ENCODE measurements around the gene ZNF407.

The ZNF407 gene

DNA sequence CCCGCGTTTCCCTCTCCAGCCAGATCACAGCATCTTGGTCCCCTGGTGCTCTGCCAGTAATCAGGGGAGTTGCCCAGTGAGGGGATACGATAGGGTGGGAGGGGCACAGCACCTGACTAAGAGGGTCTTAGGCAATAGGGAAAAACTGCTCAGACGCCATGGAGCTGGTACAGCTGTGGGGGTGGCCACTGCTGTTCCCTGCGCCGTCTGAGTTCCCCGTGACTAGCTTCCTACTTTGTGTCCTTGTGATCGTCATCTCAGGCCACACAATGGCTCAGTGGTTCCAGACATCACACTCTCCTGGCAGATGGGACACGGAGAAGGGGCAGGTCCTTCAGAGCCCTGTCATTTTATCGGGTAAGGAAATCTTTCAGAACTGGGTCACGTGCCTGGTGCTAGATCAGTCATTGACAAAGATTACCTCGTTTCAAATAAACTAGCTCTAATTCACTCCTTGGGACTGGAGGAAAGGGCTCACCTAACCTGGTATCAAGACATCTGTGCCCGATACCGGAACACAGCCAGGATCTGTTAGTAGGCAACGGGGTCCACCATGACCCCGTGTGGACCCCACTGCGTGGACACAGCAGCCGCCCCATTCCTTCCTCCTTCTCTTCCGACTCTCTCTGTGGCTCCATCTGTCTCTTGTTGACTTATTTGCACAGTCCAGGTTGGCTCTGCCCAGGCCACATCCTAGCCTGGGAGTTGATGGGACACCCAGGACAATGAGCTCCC is 509.7 kb downstream of the ZNF407 start:
- DNase-seq, result peak in 3 of 42 donors; percentile 4 to 22 (median 20)
- intact Hi-C loops (cut with DNase I), result no loop called here

GRCh38 chr18:75107931-75108276 is 510.2 kb downstream of the ZNF407 start:
- DNase-seq, result peak in 3 of 42 donors; percentile 1 to 33 (median 16)
- intact Hi-C loops (cut with DNase I), result no loop called here

- intact Hi-C loops (cut with DNase I), result no loop called here
- peak in 4 of 42 donors; percentile 4 to 21 (median 20) for DNase-seq
Observed at GRCh38 chr18:75108579-75109318, 511.1 kb downstream of the ZNF407 start.

GRCh38 chr18:75109319-75109691 is 511.6 kb downstream of the ZNF407 start:
- DNase-seq, result peak in 2 of 42 donors; percentile 1 to 13
- intact Hi-C loops (cut with DNase I), result no loop called here

- intact Hi-C loops (cut with DNase I), result no loop called here
- peak in 3 of 42 donors; percentile 3 to 25 (median 9) for DNase-seq
Observed at GRCh38 chr18:75109819-75110218, 512.1 kb downstream of the ZNF407 start.

GRCh38 chr18:75110311-75110710 is 512.6 kb downstream of the ZNF407 start:
- intact Hi-C loops (cut with DNase I), result no loop called here
- DNase-seq, result peak in 2 of 42 donors; percentile 4 to 28

DNA sequence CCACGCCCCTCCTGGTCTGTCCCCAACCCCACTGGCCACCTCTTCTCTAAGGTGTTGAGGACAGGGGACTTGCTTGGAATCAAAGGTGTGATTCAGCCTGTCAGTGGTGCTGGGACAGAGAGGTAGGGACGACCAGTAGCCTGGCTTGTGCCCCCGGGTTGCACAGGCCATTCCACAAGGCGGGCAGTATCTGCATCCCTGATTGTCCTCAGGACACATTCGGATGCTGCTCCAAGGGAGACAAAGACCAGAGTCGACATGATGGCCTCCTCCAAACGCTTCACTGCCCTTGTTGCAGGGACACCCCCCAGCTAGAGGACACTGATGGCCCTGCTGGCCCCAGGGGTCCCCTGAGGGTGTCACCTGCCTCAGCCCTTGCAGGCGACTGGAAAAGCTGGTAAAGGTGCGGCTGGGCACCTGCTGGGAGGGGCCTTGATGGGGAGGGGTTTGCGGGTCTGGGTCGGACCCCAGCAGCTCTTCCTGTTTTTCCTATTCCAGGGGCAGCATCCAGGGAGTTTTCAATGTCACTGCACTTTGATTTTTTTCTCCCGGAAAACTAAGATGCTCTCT is 513.3 kb downstream of the ZNF407 start:
- intact Hi-C loops (cut with DNase I), result no loop called here
- peak in 4 of 42 donors; percentile 6 to 32 (median 24) for DNase-seq

GRCh38 chr18:75111760-75112159 is 514.1 kb downstream of the ZNF407 start:
- intact Hi-C loops (cut with DNase I), result no loop called here
- peak in 4 of 42 donors; percentile 3 to 27 (median 15) for DNase-seq

DNA sequence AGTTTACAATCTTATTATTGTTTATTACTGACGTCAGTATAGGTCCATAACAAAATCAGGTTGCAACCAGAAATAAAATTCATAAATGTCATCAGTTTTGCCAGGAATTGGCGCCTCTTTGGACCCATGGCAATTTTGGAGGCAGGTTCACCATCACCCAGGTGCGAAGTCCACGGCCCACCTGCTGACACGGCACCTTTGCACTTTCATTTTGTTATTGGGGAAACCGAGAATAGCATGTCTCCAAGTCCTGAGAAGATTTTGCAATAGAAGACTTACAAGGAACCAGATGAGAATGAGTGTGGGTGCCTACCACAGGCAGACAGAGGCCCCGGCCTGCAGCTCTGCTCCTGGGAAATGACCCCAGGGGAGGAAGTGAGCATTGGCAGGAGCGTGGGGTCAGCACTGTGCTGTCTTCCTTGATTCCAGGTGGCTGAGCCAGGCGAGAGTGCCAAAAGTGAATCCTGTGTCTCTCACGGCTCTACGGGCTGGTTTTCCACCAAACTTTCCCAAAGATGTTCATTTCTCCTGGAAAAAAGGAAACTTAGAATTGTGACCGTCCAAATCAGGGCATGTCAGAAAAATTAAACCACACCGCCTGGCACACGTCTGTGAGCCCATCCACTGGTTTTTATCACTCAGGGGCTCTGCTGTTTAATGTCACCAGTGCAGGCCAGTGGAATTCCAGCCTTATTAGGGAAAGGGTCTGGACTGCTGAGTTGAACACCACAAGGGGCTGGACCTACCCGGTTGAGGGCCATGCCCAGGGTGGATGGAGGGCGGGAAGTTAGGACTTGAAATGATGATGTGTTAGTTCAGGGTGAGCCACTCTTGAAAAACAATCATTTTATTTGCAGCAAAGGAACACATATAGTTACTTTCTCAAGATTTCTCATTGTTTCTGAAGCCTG is 514.8 kb downstream of the ZNF407 start:
- DNase-seq, result peak in 4 of 42 donors; percentile 9 to 41 (median 26)
- intact Hi-C loops (cut with DNase I), result no loop called here

- peak in 2 of 42 donors; percentile 2 to 18 for DNase-seq
- intact Hi-C loops (cut with DNase I), result no loop called here
Observed at GRCh38 chr18:75113455-75113854, 515.8 kb downstream of the ZNF407 start.

DNA sequence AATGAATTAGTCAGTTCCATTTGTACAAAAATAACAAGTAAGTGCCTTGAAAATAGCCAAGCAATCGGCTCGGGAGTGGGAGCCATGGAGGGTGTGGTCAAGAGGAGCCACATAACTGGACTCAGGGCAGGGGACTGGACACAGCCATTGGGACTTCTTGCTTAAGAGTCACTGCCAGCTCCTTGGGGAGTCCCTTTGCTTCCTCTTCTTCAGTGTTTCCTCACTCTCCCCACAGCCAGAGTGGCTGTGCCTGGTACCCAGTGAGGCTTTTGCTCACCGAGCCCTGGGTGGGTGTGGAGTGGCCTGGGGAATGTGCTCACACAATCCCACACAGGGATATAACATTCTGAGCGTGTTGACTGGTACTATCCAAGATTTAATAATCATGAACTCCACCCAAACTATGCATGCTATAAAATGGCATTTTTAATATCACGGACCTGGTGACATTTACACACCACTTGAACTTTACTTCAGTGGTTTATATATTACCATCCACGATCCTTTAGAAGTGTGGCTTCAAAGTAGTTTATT is 516.6 kb downstream of the ZNF407 start:
- DNase-seq, result peak in 4 of 42 donors; percentile 2 to 17 (median 15)
- intact Hi-C loops (cut with DNase I), result no loop called here

Data from head of caudate nucleus (tissue), 42 donors.